Occipital lobe (tissue), 2 donors: ENCODE results near the gene SIRPA. TPM values are rescaled to one million over a fixed set of nuclear protein-coding genes. Genes with fewer than 3 reads are reported as not detected.

Experiments used
- DNase-seq: peaks from one replicate; lab custom pipeline; 2025; lab: John Stamatoyannopoulos, UW
- total RNA-seq: library from RNA; depleted of rRNA; stranded (reverse); fragments of >200 nt; gene quantifications from one replicate; pipeline ENCODE4 v1.2.3, GENCODE V29; 2014

SIRPA gene
- total RNA-seq, 1 donor from 2014 or later = 3.9 TPM

GRCh38 chr20:1870323-1870722 lies 24.9 kb upstream of the SIRPA start:
- DNase-seq = no peak

- DNase-seq = no peak
Measured at GRCh38 chr20:1870792-1871550, 24.2 kb upstream of the SIRPA start.

- no peak for DNase-seq
Measured at GRCh38 chr20:1871807-1872458, 23.3 kb upstream of the SIRPA start.

- DNase-seq = no peak
Measured at GRCh38 chr20:1872459-1873097, 22.6 kb upstream of the SIRPA start.

GRCh38 chr20:1874450-1875182 lies 20.6 kb upstream of the SIRPA start:
- DNase-seq = no peak

- no peak for DNase-seq
Measured at GRCh38 chr20:1875183-1875554, 20.0 kb upstream of the SIRPA start.

GRCh38 chr20:1875762-1876161 lies 19.4 kb upstream of the SIRPA start:
- DNase-seq = no peak

- DNase-seq = no peak
Measured at GRCh38 chr20:1876217-1876921, 18.8 kb upstream of the SIRPA start.

GRCh38 chr20:1876975-1877608 lies 18.1 kb upstream of the SIRPA start:
- no peak for DNase-seq

GRCh38 chr20:1877609-1878200 lies 17.5 kb upstream of the SIRPA start:
- DNase-seq = no peak

GRCh38 chr20:1879369-1879768 lies 15.8 kb upstream of the SIRPA start:
- no peak for DNase-seq

GRCh38 chr20:1879934-1880333 lies 15.3 kb upstream of the SIRPA start:
- no peak for DNase-seq

GRCh38 chr20:1880529-1881239 lies 14.5 kb upstream of the SIRPA start:
- DNase-seq = no peak

- no peak for DNase-seq
Measured at GRCh38 chr20:1881240-1881835, 13.9 kb upstream of the SIRPA start.

GRCh38 chr20:1882026-1882425 lies 13.2 kb upstream of the SIRPA start:
- no peak for DNase-seq

- peak; percentile 49 for DNase-seq
Measured at GRCh38 chr20:1883986-1884385, 11.2 kb upstream of the SIRPA start.

- no peak for DNase-seq
Measured at GRCh38 chr20:1885254-1885653, 10.0 kb upstream of the SIRPA start.

GRCh38 chr20:1885940-1886693 lies 9.1 kb upstream of the SIRPA start:
- DNase-seq = no peak

- no peak for DNase-seq
Measured at GRCh38 chr20:1887321-1887720, 7.9 kb upstream of the SIRPA start.
